Left ventricle myocardium inferior (tissue), 1 donor: ENCODE results near the gene SBNO2. TPM values are rescaled to one million over a fixed set of nuclear protein-coding genes. Genes with fewer than 3 reads are reported as not detected.

Source experiments
- DNase-seq: peaks from one replicate; pipeline ENCODE4 v3.0.0-alpha.2; 2020
- H3K27ac ChIP-seq: fragments of 200-600 bp; replicated peaks from 2 replicates; pipeline ENCODE4 v1.8.0; 2021
- H3K27me3 ChIP-seq: fragments of 200-600 bp; 2 replicates; pipeline ENCODE4 v1.8.0; 2021; ENCODE audit warnings: low read depth
- H3K36me3 ChIP-seq: fragments of 200-600 bp; 2 replicates; pipeline ENCODE4 v1.8.0; 2021
- H3K4me1 ChIP-seq: fragments of 200-600 bp; 2 replicates; pipeline ENCODE4 v1.8.0; 2021
- H3K4me3 ChIP-seq: fragments of 200-600 bp; 2 replicates; pipeline ENCODE4 v1.8.0; 2021; ENCODE audit warnings: mild to moderate bottlenecking, moderate library complexity
- H3K9me3 ChIP-seq: fragments of 200-600 bp; replicated peaks from 2 replicates; pipeline ENCODE4 v1.8.0; 2021
- intact Hi-C: fragments of 100-400 bp; cut with micrococcal nuclease; formaldehyde crosslinking; loops from one replicate; pipeline ENCODE4 v1.11.0; 2022
- total RNA-seq: library from RNA; stranded (reverse); fragmentation: NEBNext Ultra II Directional; extraction: Animal tissue kit (Norgen Biotek cat#: 25700); gene quantifications from one replicate; pipeline ENCODE4 v1.2.1, GENCODE V29; 2021
- TF ChIP-seq, protein P1 (sequence below): fragments of 200-600 bp; IDR thresholded peaks from 2 replicates; pipeline ENCODE4 v1.8.0; 2021; ENCODE audit warnings: antibody characterized with exemption, mild to moderate bottlenecking, borderline replicate concordance
- donor health status: DM: no; HTN: yes; CAD: no; lungs with severe emphysema.

SBNO2 gene
- total RNA-seq, 1 donor from 2014 or later, result 16.9 TPM

DNA sequence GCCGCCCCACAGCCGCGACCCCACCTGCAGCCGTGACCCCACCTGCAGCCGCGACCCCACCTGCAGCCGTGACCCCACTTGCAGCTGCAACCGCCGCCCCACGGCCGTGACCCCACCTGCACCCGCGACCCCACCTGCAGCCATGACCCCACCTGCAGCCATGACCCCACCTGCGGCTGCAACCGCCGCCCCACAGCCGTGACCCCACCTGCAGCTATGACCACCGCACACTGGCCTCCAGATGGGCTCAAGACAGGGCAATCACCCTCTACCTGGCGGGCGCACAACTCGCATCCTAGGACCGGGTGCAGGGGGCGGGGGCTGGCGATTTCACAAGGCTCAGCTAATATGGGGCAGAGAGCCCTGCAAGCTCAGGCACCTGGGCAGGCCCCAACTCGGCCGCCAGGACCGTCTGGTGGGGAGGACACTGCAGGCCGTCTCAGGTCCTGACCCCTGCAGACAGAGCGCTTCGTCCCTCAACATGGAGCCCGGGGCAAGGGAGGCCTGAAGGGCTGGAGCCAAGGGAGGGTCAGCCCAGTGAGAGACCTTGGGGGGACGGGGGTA lies 15.1 kb downstream of the SBNO2 start:
- peaks cover 48% of the 10 kb centered on the region for H3K4me1 ChIP-seq
- intact Hi-C loops, result no loop called here
- no peak for DNase-seq

DNA sequence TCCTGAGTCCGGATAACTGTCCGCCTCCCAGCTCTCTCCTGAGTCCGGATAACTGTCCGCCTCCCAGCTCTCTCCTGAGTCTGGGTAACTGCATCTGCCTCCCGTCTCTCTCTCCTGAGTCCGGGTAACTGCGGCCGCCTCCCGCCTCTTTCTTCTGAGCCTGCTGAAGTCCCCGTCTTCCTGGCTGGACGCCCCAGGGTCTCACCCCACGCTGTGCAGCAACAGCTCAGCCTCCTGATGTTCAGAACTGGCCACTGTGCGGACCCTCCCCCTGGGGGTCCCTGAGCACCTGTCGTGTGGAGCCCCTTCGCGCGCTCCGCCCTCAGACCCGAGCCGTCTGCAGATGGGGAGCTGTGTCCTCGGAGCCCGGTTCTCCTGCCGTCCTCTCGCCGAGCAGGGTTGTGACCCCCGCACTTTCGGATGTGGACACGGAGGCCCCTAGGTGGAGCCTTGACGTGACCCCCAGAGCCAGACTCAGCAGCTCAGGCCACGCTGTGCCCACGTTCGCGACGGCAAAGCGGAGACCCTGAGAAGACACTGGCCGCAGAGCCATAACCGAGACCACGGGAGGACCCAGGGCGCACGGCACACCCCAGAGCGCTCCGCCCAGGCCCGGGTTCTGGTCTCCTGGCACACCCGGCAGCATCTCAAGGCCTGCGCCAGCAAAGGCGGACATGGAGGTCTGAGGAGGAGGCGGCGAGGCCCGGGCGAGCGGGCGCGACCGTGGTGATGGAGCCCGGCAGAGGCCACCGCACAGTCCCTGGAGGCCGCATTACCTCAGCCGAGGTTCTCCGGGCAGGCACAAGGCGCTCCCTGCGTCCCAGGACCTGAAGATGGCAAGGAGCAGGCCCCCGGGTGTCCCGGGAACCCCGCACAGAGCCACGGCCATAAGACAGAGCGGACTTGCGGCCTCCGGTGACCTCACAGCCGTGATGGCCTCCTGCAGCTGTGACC lies 15.9 kb downstream of the SBNO2 start:
- Histone ChIP-seq H3K4me3 (no peak overlapping the region), H3K4me1 (peaks cover 48% of the 10 kb centered on the region), H3K36me3 (peaks cover 15% of the 10 kb centered on the region), H3K27me3 (no peaks in the 10 kb centered on the region), H3K9me3 (no peaks in the 10 kb centered on the region), H3K27ac (no peak overlapping the region)
- intact Hi-C loops, result no loop called here
- DNase-seq, result no peak
- TF ChIP-seq, protein P1, sequence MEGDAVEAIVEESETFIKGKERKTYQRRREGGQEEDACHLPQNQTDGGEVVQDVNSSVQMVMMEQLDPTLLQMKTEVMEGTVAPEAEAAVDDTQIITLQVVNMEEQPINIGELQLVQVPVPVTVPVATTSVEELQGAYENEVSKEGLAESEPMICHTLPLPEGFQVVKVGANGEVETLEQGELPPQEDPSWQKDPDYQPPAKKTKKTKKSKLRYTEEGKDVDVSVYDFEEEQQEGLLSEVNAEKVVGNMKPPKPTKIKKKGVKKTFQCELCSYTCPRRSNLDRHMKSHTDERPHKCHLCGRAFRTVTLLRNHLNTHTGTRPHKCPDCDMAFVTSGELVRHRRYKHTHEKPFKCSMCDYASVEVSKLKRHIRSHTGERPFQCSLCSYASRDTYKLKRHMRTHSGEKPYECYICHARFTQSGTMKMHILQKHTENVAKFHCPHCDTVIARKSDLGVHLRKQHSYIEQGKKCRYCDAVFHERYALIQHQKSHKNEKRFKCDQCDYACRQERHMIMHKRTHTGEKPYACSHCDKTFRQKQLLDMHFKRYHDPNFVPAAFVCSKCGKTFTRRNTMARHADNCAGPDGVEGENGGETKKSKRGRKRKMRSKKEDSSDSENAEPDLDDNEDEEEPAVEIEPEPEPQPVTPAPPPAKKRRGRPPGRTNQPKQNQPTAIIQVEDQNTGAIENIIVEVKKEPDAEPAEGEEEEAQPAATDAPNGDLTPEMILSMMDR, result no peak

More for the DNA sequence above, 15.1 kb downstream of the SBNO2 start:
- H3K36me3 ChIP-seq, result peaks cover 9% of the 10 kb centered on the region
- TF ChIP-seq, protein P1, result no peak
- H3K27me3 ChIP-seq, result no peaks in the 10 kb centered on the region
- H3K27ac ChIP-seq, result no peak overlapping the region
- H3K9me3 ChIP-seq, result no peaks in the 10 kb centered on the region
- H3K4me3 ChIP-seq, result no peak overlapping the region

DNA sequence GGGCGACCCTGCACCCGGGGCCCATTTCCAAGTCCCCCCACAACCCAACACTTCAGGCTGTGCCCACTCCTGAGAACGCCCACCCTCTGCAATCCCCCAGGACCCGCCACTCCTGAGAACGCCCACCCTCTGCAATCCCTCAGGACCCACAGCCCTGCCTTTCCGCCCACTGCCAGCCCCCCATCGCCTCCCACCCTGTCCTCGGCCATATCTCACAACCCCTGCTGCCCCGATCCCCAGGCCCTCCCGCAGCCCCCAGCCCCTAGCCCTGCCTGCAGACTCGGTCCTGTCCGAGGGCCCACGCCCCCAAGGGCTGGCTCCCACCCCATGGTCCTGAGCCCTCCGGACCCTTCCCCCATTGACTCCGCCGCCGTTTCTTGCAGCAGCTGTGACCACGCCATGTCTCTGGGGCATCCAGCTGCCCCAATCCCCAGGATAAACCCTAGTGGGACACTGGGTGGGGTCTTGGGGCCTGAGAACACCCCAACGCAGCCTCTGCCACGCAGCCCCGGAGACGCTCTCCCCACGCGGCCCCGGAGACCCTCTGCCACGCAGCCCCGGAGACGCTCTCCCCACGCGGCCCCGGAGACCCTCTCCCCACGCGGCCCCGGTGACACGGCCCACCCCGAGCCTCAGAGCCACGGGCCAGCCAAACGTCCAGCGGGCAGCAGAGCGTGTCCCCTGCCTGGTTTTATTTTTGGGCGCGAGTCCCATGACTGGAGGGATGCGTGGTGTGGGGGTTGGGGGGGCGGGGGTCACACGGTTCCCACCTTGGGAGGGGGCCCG lies 17.0 kb downstream of the SBNO2 start:
- H3K4me1 ChIP-seq, result peaks cover 52% of the 10 kb centered on the region
- intact Hi-C loops, result no loop called here
- DNase-seq, result no peak

DNA sequence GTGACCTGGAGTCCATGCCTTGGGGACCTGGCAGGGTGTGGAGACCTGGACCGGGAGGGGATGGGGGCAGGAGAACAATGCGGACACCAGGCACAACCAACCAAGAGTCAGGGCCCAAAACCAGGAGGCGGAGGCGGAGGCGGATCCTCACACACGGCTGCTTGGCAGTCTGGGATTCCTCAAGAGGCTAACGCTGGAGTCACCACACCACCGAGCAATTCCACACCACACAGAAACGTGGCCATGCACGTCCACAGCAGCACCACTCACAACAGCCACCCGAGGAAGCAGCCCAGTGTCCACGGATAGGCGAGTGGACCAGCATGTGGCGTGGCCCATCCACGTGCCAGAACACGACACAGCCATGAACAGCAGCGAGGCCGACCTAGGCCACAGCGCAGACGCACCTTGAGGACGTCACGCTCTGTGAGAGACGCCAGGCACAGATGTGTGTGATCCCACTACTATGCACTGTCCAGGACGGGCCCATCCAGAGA lies 17.7 kb downstream of the SBNO2 start:
- peaks cover 54% of the 10 kb centered on the region for H3K4me1 ChIP-seq
- DNase-seq, result no peak

More for the DNA sequence above, 17.0 kb downstream of the SBNO2 start:
- Histone ChIP-seq H3K9me3 (no peaks in the 10 kb centered on the region), H3K27ac (no peak overlapping the region), H3K4me3 (no peak overlapping the region), H3K27me3 (no peaks in the 10 kb centered on the region), H3K36me3 (peaks cover 15% of the 10 kb centered on the region)
- TF ChIP-seq, protein P1, result no peak

More for the DNA sequence above, 17.7 kb downstream of the SBNO2 start:
- no peak overlapping the region for H3K4me3 ChIP-seq
- no peaks in the 10 kb centered on the region for H3K27me3 ChIP-seq
- TF ChIP-seq, protein P1, result no peak
- intact Hi-C loops, result no loop called here
- H3K27ac ChIP-seq, result no peak overlapping the region
- no peaks in the 10 kb centered on the region for H3K9me3 ChIP-seq
- peaks cover 15% of the 10 kb centered on the region for H3K36me3 ChIP-seq
